HAP-1 (cell line): Measurements from ENCODE around the gene PMEPA1.

Experiments
- DNase-seq, 2 experiments: peaks; one replicate each; pipeline ENCODE4 v3.0.0-alpha.2; 2016 to 2020; ENCODE audit warnings: low spot score in 2 of 2
- H3K27me3 ChIP-seq: fragments of 250-450 bp; sonication (Bioruptor Pico); 2 replicates; pipeline ENCODE4 v1.5.1; 2020; ENCODE audit warnings: low read depth, mild to moderate bottlenecking, moderate library complexity
- H3K36me3 ChIP-seq: fragments of 250-450 bp; sonication (Bioruptor Pico); replicated peaks from 2 replicates; pipeline ENCODE4 v1.5.1; 2020; ENCODE audit warnings: mild to moderate bottlenecking
- H3K4me1 ChIP-seq: fragments of 250-450 bp; sonication (Bioruptor Pico); 2 replicates; pipeline ENCODE4 v1.5.1; 2020; ENCODE audit warnings: mild to moderate bottlenecking
- H3K4me3 ChIP-seq: fragments of 250-450 bp; sonication (Bioruptor Pico); 2 replicates; pipeline ENCODE4 v1.5.1; 2020; ENCODE audit warnings: mild to moderate bottlenecking, moderate library complexity
- H3K9me3 ChIP-seq: fragments of 250-450 bp; sonication (Bioruptor Pico); 2 replicates; pipeline ENCODE4 v1.5.1; 2020; ENCODE audit warnings: mild to moderate bottlenecking, moderate library complexity
- in situ Hi-C: fragments of 300-500 bp; cut with MboI; formaldehyde crosslinking; loops from 3 replicates; pipeline ENCODE4 v1.14.3; 2020; ENCODE audit warnings: low sequenced_read_pairs, inconsistent platforms, mixed read lengths

The PMEPA1 gene

GRCh38 chr20:57609842-57610167 lies 100.0 kb downstream of the PMEPA1 start:
- H3K9me3 ChIP-seq, result no peaks in the 10 kb centered on the region
- in situ Hi-C loops, result no loop called here
- H3K4me3 ChIP-seq, result no peak overlapping the region
- no peaks in the 10 kb centered on the region; the same call in 1 of the 2 replicates for H3K27me3 ChIP-seq
- DNase-seq, result no peak
- no peaks in the 10 kb centered on the region for H3K4me1 ChIP-seq
- H3K36me3 ChIP-seq, result no peaks in the 10 kb centered on the region

GRCh38 chr20:57609086-57609841 lies 100.6 kb downstream of the PMEPA1 start:
- H3K9me3 ChIP-seq, result no peaks in the 10 kb centered on the region
- H3K4me3 ChIP-seq, result no peak overlapping the region
- no peaks in the 10 kb centered on the region; the same call in 1 of the 2 replicates for H3K27me3 ChIP-seq
- DNase-seq, result no peak
- no peaks in the 10 kb centered on the region for H3K36me3 ChIP-seq
- no peaks in the 10 kb centered on the region for H3K4me1 ChIP-seq
- in situ Hi-C loops, result no loop called here

- no peaks in the 10 kb centered on the region for H3K9me3 ChIP-seq
- H3K36me3 ChIP-seq, result no peaks in the 10 kb centered on the region
- in situ Hi-C loops, result no loop called here
- DNase-seq, result no peak
- no peaks in the 10 kb centered on the region; the same call in 1 of the 2 replicates for H3K27me3 ChIP-seq
- H3K4me3 ChIP-seq, result no peak overlapping the region
- H3K4me1 ChIP-seq, result no peaks in the 10 kb centered on the region
Observed at GRCh38 chr20:57608516-57608915, 101.3 kb downstream of the PMEPA1 start.

GRCh38 chr20:57605878-57606277 lies 103.9 kb downstream of the PMEPA1 start:
- no peaks in the 10 kb centered on the region for H3K4me1 ChIP-seq
- no peaks in the 10 kb centered on the region for H3K36me3 ChIP-seq
- no peaks in the 10 kb centered on the region; the same call in 1 of the 2 replicates for H3K27me3 ChIP-seq
- H3K9me3 ChIP-seq, result no peaks in the 10 kb centered on the region
- no peak for DNase-seq
- H3K4me3 ChIP-seq, result no peak overlapping the region
- in situ Hi-C loops, result no loop called here

GRCh38 chr20:57605045-57605444 lies 104.8 kb downstream of the PMEPA1 start:
- Histone ChIP-seq H3K9me3 (no peaks in the 10 kb centered on the region), H3K4me3 (no peak overlapping the region), H3K36me3 (no peaks in the 10 kb centered on the region), H3K4me1 (no peaks in the 10 kb centered on the region), H3K27me3 (no peaks in the 10 kb centered on the region; the same call in 1 of the 2 replicates)
- in situ Hi-C loops, result no loop called here
- no peak for DNase-seq

GRCh38 chr20:57603120-57603519 lies 106.7 kb downstream of the PMEPA1 start:
- no peaks in the 10 kb centered on the region for H3K4me1 ChIP-seq
- no peak for DNase-seq
- in situ Hi-C loops, result loop anchor here (5.0 kb wide), 1 partner anchor 604 kb away; no protein-coding TSS in a partner anchor
- H3K36me3 ChIP-seq, result no peaks in the 10 kb centered on the region
- H3K9me3 ChIP-seq, result no peaks in the 10 kb centered on the region
- no peak overlapping the region for H3K4me3 ChIP-seq
- H3K27me3 ChIP-seq, result no peaks in the 10 kb centered on the region; the same call in 1 of the 2 replicates

- no peak for DNase-seq
- H3K27me3 ChIP-seq, result no peaks in the 10 kb centered on the region
- no peaks in the 10 kb centered on the region for H3K9me3 ChIP-seq
- H3K4me3 ChIP-seq, result no peak overlapping the region
- in situ Hi-C loops, result loop anchor here (5.0 kb wide), 1 partner anchor 606 kb away; no protein-coding TSS in a partner anchor
- H3K4me1 ChIP-seq, result no peaks in the 10 kb centered on the region
- H3K36me3 ChIP-seq, result no peaks in the 10 kb centered on the region
Observed at GRCh38 chr20:57601737-57602136, 108.1 kb downstream of the PMEPA1 start.

GRCh38 chr20:57601211-57601570 lies 108.6 kb downstream of the PMEPA1 start:
- H3K4me1 ChIP-seq, result no peaks in the 10 kb centered on the region
- DNase-seq, result no peak
- no peaks in the 10 kb centered on the region for H3K27me3 ChIP-seq
- in situ Hi-C loops, result loop anchor here (5.0 kb wide), 1 partner anchor 606 kb away; no protein-coding TSS in a partner anchor
- H3K4me3 ChIP-seq, result no peak overlapping the region
- H3K36me3 ChIP-seq, result no peaks in the 10 kb centered on the region
- no peaks in the 10 kb centered on the region for H3K9me3 ChIP-seq

GRCh38 chr20:57600320-57601210 lies 109.2 kb downstream of the PMEPA1 start:
- Histone ChIP-seq H3K9me3 (no peaks in the 10 kb centered on the region), H3K36me3 (no peaks in the 10 kb centered on the region), H3K4me3 (no peak overlapping the region), H3K4me1 (no peaks in the 10 kb centered on the region), H3K27me3 (no peaks in the 10 kb centered on the region)
- DNase-seq, result no peak
- in situ Hi-C loops, result loop anchor here (5.0 kb wide), 1 partner anchor 607 kb away; no protein-coding TSS in a partner anchor

- H3K36me3 ChIP-seq, result no peaks in the 10 kb centered on the region
- no peak for DNase-seq
- in situ Hi-C loops, result loop anchor here (10.0 kb wide), 1 partner anchor 504 kb away; no protein-coding TSS in a partner anchor
- no peaks in the 10 kb centered on the region for H3K27me3 ChIP-seq
- H3K4me3 ChIP-seq, result no peak overlapping the region
- H3K4me1 ChIP-seq, result no peaks in the 10 kb centered on the region
- H3K9me3 ChIP-seq, result no peaks in the 10 kb centered on the region
Observed at GRCh38 chr20:57598491-57598890, 111.3 kb downstream of the PMEPA1 start.
